DND-41 (cell line): ENCODE results near the gene OR2D3.

Source experiments
- ATAC-seq: fragments of 200-7000 bp; cut with Tn5 transposase; 3 replicates; pipeline ENCODE4 v1.9.1; 2021; ENCODE audit warnings: low read depth; ENCODE audit not compliant: insufficient read depth
- DNase-seq: peaks from one replicate; pipeline ENCODE4 v3.0.0-alpha.2; 2020
- H2AFZ ChIP-seq: 2 replicates; pipeline ENCODE4 v1.6.0; 2012; ENCODE audit warnings: low read depth, low read length
- H3K27ac ChIP-seq: 2 replicates; pipeline ENCODE4 v1.5.1; 2012; ENCODE audit warnings: low read length, inconsistent platforms
- H3K27me3 ChIP-seq: fragments of 200-600 bp; sonication (generic); 2 replicates; pipeline ENCODE4 v1.6.0; 2012; ENCODE audit warnings: low read length, mild to moderate bottlenecking, inconsistent platforms; ENCODE audit not compliant: insufficient read depth, poor library complexity
- H3K36me3 ChIP-seq: 2 replicates; pipeline ENCODE4 v1.5.1; 2012; ENCODE audit warnings: low read length, inconsistent platforms; ENCODE audit not compliant: insufficient read depth
- H3K4me1 ChIP-seq: 2 replicates; pipeline ENCODE4 v1.5.1; 2012; ENCODE audit warnings: mild to moderate bottlenecking, low read length; ENCODE audit not compliant: insufficient read depth
- H3K4me2 ChIP-seq: 2 replicates; pipeline ENCODE4 v1.6.0; 2012; ENCODE audit warnings: mild to moderate bottlenecking, moderate library complexity, low read length, inconsistent platforms; ENCODE audit not compliant: insufficient read depth
- H3K4me3 ChIP-seq, 2 experiments: fragments of 200-600 bp in 1 of 2; shearing (Covaris generic) in 1 of 2; 2 replicates each; pipeline ENCODE4 v1.5.1; 2012 to 2016; ENCODE audit warnings: inconsistent platforms in 2 of 2, low read length in 2 of 2, mild to moderate bottlenecking in 2 of 2, low read depth in 1 of 2, moderate library complexity in 1 of 2
- H3K79me2 ChIP-seq: 2 replicates; pipeline ENCODE4 v1.6.0; 2012; ENCODE audit warnings: low read length, inconsistent platforms; ENCODE audit not compliant: insufficient read depth
- H3K9ac ChIP-seq: 2 replicates; pipeline ENCODE4 v1.6.0; 2012; ENCODE audit warnings: low read depth, mild to moderate bottlenecking, inconsistent platforms, low read length, moderate library complexity
- H3K9me3 ChIP-seq: 2 replicates; pipeline ENCODE4 v1.5.1; 2012; ENCODE audit warnings: low read length, moderate library complexity, mild to moderate bottlenecking, inconsistent platforms; ENCODE audit not compliant: insufficient read depth, severe bottlenecking
- H4K20me1 ChIP-seq: 2 replicates; pipeline ENCODE4 v1.6.0; 2012; ENCODE audit warnings: low read length; ENCODE audit not compliant: insufficient read depth
- EZH2 ChIP-seq: IDR thresholded peaks from 3 replicates; pipeline ENCODE4 v1.6.1; 2012; ENCODE audit warnings: borderline replicate concordance, low read depth, mild to moderate bottlenecking, moderate library complexity, low read length, inconsistent platforms; ENCODE audit not compliant: severe bottlenecking
- TF ChIP-seq, protein P1 (sequence below): IDR thresholded peaks from 2 replicates; pipeline ENCODE4 v1.5.1; 2012; ENCODE audit warnings: borderline replicate concordance, low read length, moderate library complexity, mild to moderate bottlenecking; ENCODE audit not compliant: poor library complexity, severe bottlenecking; ENCODE audit errors: extremely low read depth

Gene OR2D3

DNA sequence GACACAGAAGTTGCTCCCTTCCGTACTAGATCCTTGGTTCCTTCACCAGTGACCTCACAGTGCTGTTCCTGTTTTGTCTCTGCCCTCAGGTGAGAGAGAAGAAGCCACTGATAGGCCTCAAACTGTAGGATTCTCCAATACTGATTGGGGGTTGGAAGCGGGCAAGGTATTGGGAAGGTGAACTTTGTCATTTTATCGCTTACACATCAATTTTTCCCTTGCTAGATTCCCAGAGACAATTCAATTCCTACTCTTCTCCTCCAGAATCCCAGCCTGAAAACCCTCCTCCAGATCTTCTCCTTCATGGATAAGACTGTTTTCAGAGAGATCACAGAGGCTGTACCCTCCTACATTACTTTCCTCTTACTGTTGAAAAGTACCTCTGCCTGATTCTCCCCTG, 9.4 kb upstream of the OR2D3 start:
- no peak for ATAC-seq
- Histone ChIP-seq H3K79me2 (no peaks in the 10 kb centered on the region), H3K4me2 (no peak overlapping the region), H3K27ac (no peak overlapping the region), H3K4me3 (no peak overlapping the region), H3K27me3 (no peaks in the 10 kb centered on the region), H4K20me1 (no peaks in the 10 kb centered on the region), H3K36me3 (no peaks in the 10 kb centered on the region), H3K4me1 (peaks cover 10% of the 10 kb centered on the region; the same call in 1 of the 2 replicates), H3K9me3 (no peaks in the 10 kb centered on the region), H2AFZ (no peak overlapping the region), H3K9ac (no peak overlapping the region)
- TF ChIP-seq, protein P1, sequence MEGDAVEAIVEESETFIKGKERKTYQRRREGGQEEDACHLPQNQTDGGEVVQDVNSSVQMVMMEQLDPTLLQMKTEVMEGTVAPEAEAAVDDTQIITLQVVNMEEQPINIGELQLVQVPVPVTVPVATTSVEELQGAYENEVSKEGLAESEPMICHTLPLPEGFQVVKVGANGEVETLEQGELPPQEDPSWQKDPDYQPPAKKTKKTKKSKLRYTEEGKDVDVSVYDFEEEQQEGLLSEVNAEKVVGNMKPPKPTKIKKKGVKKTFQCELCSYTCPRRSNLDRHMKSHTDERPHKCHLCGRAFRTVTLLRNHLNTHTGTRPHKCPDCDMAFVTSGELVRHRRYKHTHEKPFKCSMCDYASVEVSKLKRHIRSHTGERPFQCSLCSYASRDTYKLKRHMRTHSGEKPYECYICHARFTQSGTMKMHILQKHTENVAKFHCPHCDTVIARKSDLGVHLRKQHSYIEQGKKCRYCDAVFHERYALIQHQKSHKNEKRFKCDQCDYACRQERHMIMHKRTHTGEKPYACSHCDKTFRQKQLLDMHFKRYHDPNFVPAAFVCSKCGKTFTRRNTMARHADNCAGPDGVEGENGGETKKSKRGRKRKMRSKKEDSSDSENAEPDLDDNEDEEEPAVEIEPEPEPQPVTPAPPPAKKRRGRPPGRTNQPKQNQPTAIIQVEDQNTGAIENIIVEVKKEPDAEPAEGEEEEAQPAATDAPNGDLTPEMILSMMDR = no peak
- no peak for DNase-seq

DNA sequence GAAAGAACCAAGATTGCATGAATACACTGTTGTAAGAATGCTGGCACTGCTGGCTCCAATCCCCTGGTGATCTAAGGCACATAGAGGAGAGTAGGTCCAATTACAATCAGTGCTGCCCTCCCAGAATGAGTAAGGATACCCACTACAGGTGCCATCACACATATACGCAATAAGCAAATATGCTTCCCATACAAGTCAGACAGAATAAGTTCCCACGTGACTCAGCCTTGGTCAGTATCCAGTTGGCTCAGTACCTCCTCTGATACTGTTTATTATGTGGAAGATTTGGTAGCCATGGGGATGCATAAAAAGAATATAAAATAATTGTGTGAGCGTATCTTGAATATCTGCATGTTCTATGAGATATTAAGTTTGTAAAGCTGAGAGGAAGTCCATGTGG, 8.9 kb upstream of the OR2D3 start:
- no peak overlapping the region for H2AFZ ChIP-seq
- no peak overlapping the region for H3K4me3 ChIP-seq
- no peaks in the 10 kb centered on the region for H3K79me2 ChIP-seq
- no peaks in the 10 kb centered on the region for H4K20me1 ChIP-seq
- TF ChIP-seq EZH2 = no peak
- TF ChIP-seq, protein P1 = no peak
- no peaks in the 10 kb centered on the region for H3K36me3 ChIP-seq
- peaks cover 10% of the 10 kb centered on the region; the same call in 1 of the 2 replicates for H3K4me1 ChIP-seq
- no peak overlapping the region for H3K27ac ChIP-seq
- no peak overlapping the region for H3K4me2 ChIP-seq
- ATAC-seq (no peak), DNase-seq (no peak)
- no peaks in the 10 kb centered on the region for H3K9me3 ChIP-seq
- no peak overlapping the region for H3K9ac ChIP-seq
- H3K27me3 ChIP-seq = no peaks in the 10 kb centered on the region

- Histone ChIP-seq H3K4me2 (no peak overlapping the region), H3K27ac (no peak overlapping the region), H3K4me1 (no peaks in the 10 kb centered on the region), H3K9ac (no peak overlapping the region), H3K4me3 (no peak overlapping the region), H3K36me3 (peaks cover 5% of the 10 kb centered on the region; the same call in 1 of the 2 replicates), H3K9me3 (no peaks in the 10 kb centered on the region), H3K27me3 (no peaks in the 10 kb centered on the region), H4K20me1 (no peaks in the 10 kb centered on the region), H2AFZ (no peak overlapping the region), H3K79me2 (no peaks in the 10 kb centered on the region)
- DNase-seq (no peak), ATAC-seq (no peak)
- TF ChIP-seq EZH2 = no peak
- TF ChIP-seq, protein P1 = no peak
Observed at GRCh38 chr11:6919698-6920097, 1.1 kb upstream of the OR2D3 start.
